CD4-positive, CD25-positive, alpha-beta regulatory T cell (primary cell): ENCODE results near the gene GANC. TPM values are rescaled to one million over a fixed set of nuclear protein-coding genes. Genes with fewer than 3 reads are reported as not detected.

Experiments used
- ATAC-seq, 2 donors: fragments of 150-1000 bp; cut with Tn5 transposase; one replicate each; pipeline ENCODE4 v1.10.0; 2021; ENCODE audit warnings: low read depth in 2 of 2, moderate number of reproducible peaks in 2 of 2, moderate library complexity in 1 of 2
- DNase-seq, 3 donors: peaks; one replicate each; pipeline versions ENCODE4 v3.0.0 to v3.0.0-alpha.2; 2012 to 2022; ENCODE audit warnings: mixed read lengths in 1 of 3
- H3K27ac ChIP-seq: one replicate; pipeline ENCODE4 v1.7.0; 2013; ENCODE audit warnings: mild to moderate bottlenecking, low read length; ENCODE audit not compliant: insufficient read depth, poor library complexity, severe bottlenecking
- H3K27me3 ChIP-seq: one replicate; pipeline ENCODE4 v1.7.0; 2013; ENCODE audit warnings: low read length; ENCODE audit not compliant: control insufficient read depth, insufficient read depth
- H3K36me3 ChIP-seq: one replicate; pipeline ENCODE4 v1.7.0; 2013; ENCODE audit warnings: mild to moderate bottlenecking, low read length, moderate library complexity; ENCODE audit not compliant: control insufficient read depth, insufficient read depth
- H3K4me1 ChIP-seq: 2 replicates; pipeline ENCODE4 v1.7.0; 2013; ENCODE audit warnings: mild to moderate bottlenecking, low read length; ENCODE audit not compliant: insufficient read depth, control insufficient read depth, poor library complexity, severe bottlenecking
- H3K4me3 ChIP-seq: one replicate; pipeline ENCODE4 v1.7.0; 2013; ENCODE audit warnings: low read depth, mild to moderate bottlenecking, low read length, moderate library complexity
- H3K9me3 ChIP-seq, 2 experiments: 1 replicate in 1 of 2; 2 replicates in 1 of 2; pipeline ENCODE4 v1.7.0; 2013; ENCODE audit warnings: low read length in 2 of 2, mild to moderate bottlenecking in 1 of 2, moderate library complexity in 1 of 2; ENCODE audit not compliant: control insufficient read depth in 2 of 2
- H3K27ac Mint-ChIP-seq, 3 donors: one replicate each; pipeline ENCODE4 v1.8.0; 2020 to 2022; ENCODE audit warnings: mild to moderate bottlenecking in 3 of 3, mixed read lengths in 3 of 3, moderate library complexity in 2 of 3
- H3K27me3 Mint-ChIP-seq: one replicate; pipeline ENCODE4 v1.8.0; 2022; ENCODE audit warnings: mild to moderate bottlenecking, mixed read lengths
- H3K36me3 Mint-ChIP-seq: one replicate; pipeline ENCODE4 v1.8.0; 2020; ENCODE audit warnings: mixed read lengths
- H3K4me1 Mint-ChIP-seq, 4 donors: one replicate each; pipeline ENCODE4 v1.8.0; 2020 to 2022; ENCODE audit warnings: mixed read lengths in 4 of 4, mild to moderate bottlenecking in 1 of 4
- H3K4me3 Mint-ChIP-seq, 4 donors: one replicate each; pipeline ENCODE4 v1.8.0; 2020 to 2022; ENCODE audit warnings: mild to moderate bottlenecking in 4 of 4, mixed read lengths in 4 of 4, moderate library complexity in 3 of 4
- H3K9me3 Mint-ChIP-seq, 7 donors: one replicate each; pipeline ENCODE4 v1.8.0; 2020 to 2022; ENCODE audit warnings: mixed read lengths in 7 of 7, mild to moderate bottlenecking in 3 of 7, moderate library complexity in 2 of 7
- polyA plus RNA-seq, 4 donors: library from polyadenylated mRNA; unstranded; fragments of 300-500 nt; fragmentation: Illumina TruSeq; gene quantifications; one replicate each; pipeline ENCODE4 v1.2.3, GENCODE V29; 2021
- total RNA-seq: library from RNA; stranded (reverse); gene quantifications from one replicate; pipeline ENCODE4 v1.2.3, GENCODE V29; 2022

Gene GANC
- total and polyA plus RNA-seq, 5 donors from 2014 or later, result 10.2 to 33.8 (median 14.5) TPM

GRCh38 chr15:42395838-42396237 is 122.8 kb downstream of the GANC start:
- DNase-seq, result no peak
- no peaks in the 10 kb centered on the region for H3K4me1 ChIP-seq
- H3K27ac ChIP-seq, result no peak overlapping the region
- no peaks in the 10 kb centered on the region for H3K27me3 ChIP-seq
- ATAC-seq, result no peak
- H3K4me3 Mint-ChIP-seq, result no peak overlapping the region
- no peaks in the 10 kb centered on the region for H3K27me3 Mint-ChIP-seq
- H3K4me3 ChIP-seq, result no peak overlapping the region
- peaks cover 8% of the 10 kb centered on the region for H3K36me3 ChIP-seq
- no peaks in the 10 kb centered on the region for H3K9me3 ChIP-seq
- H3K9me3 Mint-ChIP-seq, result no peaks in the 10 kb centered on the region
- no peak overlapping the region for H3K27ac Mint-ChIP-seq
- peaks cover 11% of the 10 kb centered on the region for H3K36me3 Mint-ChIP-seq
- no peaks in the 10 kb centered on the region for H3K4me1 Mint-ChIP-seq

DNA sequence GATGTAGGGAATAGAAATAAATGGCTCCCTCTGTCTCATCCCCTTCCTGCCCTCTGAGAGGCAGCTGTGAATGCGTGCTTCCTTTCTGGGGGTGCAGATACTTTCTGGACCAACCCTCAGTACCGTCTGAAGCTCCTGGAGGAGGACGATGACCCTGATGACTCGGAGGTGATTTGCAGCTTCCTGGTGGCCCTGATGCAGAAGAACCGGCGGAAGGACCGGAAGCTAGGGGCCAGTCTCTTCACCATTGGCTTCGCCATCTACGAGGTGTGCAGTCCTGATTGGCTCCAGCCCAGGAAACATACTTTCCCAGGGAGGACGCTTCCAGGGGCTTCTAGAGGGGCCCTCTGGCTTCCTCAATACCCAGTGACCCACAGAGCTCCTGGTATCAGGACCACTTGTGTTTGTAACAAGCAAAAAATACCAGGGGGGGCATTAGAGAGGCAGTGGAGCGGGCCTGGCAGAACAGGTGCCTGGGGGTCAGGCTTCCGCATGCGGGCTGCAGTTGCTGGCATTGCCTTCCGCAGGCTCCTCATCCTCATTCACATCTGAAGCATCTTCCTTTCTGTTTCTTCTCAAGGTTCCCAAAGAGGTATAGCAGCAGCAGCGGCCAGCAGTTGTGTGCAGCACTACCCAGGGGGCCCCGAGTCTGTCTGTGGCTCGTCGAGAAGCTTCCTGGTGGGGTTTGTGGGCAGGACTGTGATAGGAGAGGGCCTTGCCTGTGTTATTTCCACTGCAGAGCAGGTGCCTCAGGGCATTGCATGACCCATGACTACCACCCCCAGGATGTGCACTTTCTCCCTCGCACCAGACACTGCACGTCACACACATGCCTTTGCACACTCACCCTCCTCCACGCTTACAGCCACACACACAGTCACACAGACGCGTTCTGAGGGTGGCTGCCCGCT is 128.8 kb downstream of the GANC start:
- Histone ChIP-seq H3K9me3 (no peaks in the 10 kb centered on the region), H3K27ac (no peak overlapping the region), H3K27me3 (no peaks in the 10 kb centered on the region), H3K4me3 (no peak overlapping the region), H3K4me1 (no peaks in the 10 kb centered on the region), H3K36me3 (peaks cover 13% of the 10 kb centered on the region)
- Mint-ChIP-seq H3K4me3 (no peak overlapping the region), H3K36me3 (peaks cover 40% of the 10 kb centered on the region), H3K27ac (peak overlapping the region in 1 of 3 donors; percentile 48), H3K9me3 (no peaks in the 10 kb centered on the region), H3K4me1 (no peaks in the 10 kb centered on the region), H3K27me3 (no peaks in the 10 kb centered on the region)
- DNase-seq (peak in 1 of 3 donors; percentile 18), ATAC-seq (no peak)

DNA sequence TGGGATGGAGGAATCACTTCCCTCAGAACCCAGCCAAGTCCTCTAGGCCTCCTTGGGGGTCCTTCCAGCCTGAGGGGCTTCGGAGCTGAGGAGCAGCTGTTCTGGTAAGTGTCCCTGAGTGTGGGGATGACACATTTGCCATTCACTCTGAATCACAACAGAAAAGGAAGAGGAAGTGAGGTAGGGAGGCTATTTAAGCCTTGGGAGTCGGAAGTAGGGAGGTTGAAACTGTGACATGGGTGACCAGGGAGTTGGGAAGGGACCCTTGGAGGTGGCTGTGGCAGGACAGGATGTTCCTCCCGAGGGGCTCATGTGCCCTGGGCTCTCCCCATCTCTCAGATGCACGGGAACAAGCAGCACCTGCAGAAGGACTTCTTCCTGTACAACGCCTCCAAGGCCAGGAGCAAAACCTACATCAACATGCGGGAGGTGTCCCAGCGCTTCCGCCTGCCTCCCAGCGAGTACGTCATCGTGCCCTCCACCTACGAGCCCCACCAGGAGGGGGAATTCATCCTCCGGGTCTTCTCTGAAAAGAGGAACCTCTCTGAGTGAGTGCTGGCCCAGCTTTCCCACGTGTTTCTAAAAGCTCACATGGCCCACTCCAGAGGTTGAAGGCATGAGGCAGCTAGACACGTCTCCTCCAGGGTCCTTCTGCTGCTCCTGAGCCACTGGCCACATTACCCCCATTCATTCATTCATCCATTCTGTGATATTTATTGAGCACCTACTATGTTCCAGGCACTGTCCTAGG is 129.6 kb downstream of the GANC start:
- no peaks in the 10 kb centered on the region for H3K9me3 ChIP-seq
- H3K36me3 Mint-ChIP-seq, result peaks cover 43% of the 10 kb centered on the region
- H3K4me3 ChIP-seq, result no peak overlapping the region
- peaks cover 13% of the 10 kb centered on the region for H3K36me3 ChIP-seq
- ATAC-seq (no peak), DNase-seq (no peak)
- H3K4me1 ChIP-seq, result no peaks in the 10 kb centered on the region
- H3K27ac ChIP-seq, result no peak overlapping the region
- H3K4me3 Mint-ChIP-seq, result no peak overlapping the region
- no peaks in the 10 kb centered on the region for H3K9me3 Mint-ChIP-seq
- H3K27ac Mint-ChIP-seq, result peak overlapping the region in 1 of 3 donors; percentile 18
- H3K4me1 Mint-ChIP-seq, result no peaks in the 10 kb centered on the region
- no peaks in the 10 kb centered on the region for H3K27me3 ChIP-seq
- no peaks in the 10 kb centered on the region for H3K27me3 Mint-ChIP-seq

GRCh38 chr15:42403389-42403788 is 130.4 kb downstream of the GANC start:
- H3K36me3 ChIP-seq, result peaks cover 13% of the 10 kb centered on the region
- H3K27ac ChIP-seq, result no peak overlapping the region
- DNase-seq, result no peak
- Mint-ChIP-seq H3K27me3 (no peaks in the 10 kb centered on the region), H3K9me3 (no peaks in the 10 kb centered on the region), H3K4me1 (no peaks in the 10 kb centered on the region), H3K4me3 (no peak overlapping the region), H3K27ac (peak overlapping the region in 1 of 3 donors; percentile 11), H3K36me3 (peaks cover 43% of the 10 kb centered on the region)
- no peaks in the 10 kb centered on the region for H3K9me3 ChIP-seq
- H3K4me1 ChIP-seq, result no peaks in the 10 kb centered on the region
- no peaks in the 10 kb centered on the region for H3K27me3 ChIP-seq
- H3K4me3 ChIP-seq, result no peak overlapping the region
- no peak for ATAC-seq

DNA sequence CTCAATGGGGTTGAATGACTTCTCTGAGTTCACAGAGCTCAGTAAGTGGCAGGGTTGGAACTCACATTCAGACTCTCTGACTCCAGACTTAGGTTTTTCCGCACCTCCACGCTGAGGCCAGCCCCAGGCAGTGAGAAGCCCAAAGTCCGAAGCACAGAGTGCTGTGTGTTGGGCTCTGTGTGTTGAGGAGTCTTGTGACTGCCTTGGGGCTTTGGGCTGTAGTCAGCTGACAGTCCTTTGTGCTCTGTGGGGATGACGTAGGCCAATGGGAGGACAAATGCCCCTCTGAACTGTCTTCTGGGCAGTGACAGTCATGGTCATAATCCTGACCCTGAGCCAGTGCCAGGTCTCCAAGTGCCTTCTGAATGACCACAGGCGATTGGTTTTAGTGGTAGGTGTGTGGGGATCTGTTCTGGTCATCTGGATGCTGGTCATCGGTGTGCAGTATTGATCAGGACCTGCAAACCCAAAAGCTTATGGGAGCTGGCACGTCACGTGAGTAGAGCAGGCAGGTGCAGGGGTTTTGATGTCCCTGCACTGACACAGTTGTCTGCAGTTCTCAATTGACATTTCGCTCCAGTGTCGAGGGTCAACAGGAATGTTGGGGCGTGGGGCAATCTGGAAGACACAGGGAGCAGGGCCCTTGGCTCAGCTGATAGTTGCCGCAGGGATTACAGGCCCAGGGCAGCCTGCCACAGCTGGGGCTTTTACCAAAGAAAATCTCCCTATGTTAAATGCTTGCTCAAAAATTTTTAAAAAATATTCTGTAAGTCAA is 131.6 kb downstream of the GANC start:
- H3K27me3 ChIP-seq, result no peaks in the 10 kb centered on the region
- Mint-ChIP-seq H3K9me3 (no peaks in the 10 kb centered on the region), H3K27ac (peak overlapping the region in 1 of 3 donors; percentile 66), H3K4me1 (no peaks in the 10 kb centered on the region), H3K27me3 (no peaks in the 10 kb centered on the region), H3K36me3 (peaks cover 37% of the 10 kb centered on the region), H3K4me3 (no peak overlapping the region)
- ATAC-seq, result no peak
- no peaks in the 10 kb centered on the region for H3K9me3 ChIP-seq
- no peak overlapping the region for H3K27ac ChIP-seq
- H3K4me1 ChIP-seq, result no peaks in the 10 kb centered on the region
- no peak overlapping the region for H3K4me3 ChIP-seq
- DNase-seq, result no peak
- H3K36me3 ChIP-seq, result peaks cover 12% of the 10 kb centered on the region

GRCh38 chr15:42405863-42406482 is 133.0 kb downstream of the GANC start:
- H3K4me1 ChIP-seq, result no peaks in the 10 kb centered on the region
- ATAC-seq (no peak), DNase-seq (no peak)
- no peak overlapping the region for H3K27ac ChIP-seq
- H3K27me3 ChIP-seq, result no peaks in the 10 kb centered on the region
- Mint-ChIP-seq H3K4me3 (no peak overlapping the region), H3K4me1 (no peaks in the 10 kb centered on the region), H3K27me3 (no peaks in the 10 kb centered on the region), H3K9me3 (no peaks in the 10 kb centered on the region), H3K36me3 (peaks cover 38% of the 10 kb centered on the region), H3K27ac (no peak overlapping the region)
- H3K4me3 ChIP-seq, result no peak overlapping the region
- no peaks in the 10 kb centered on the region for H3K9me3 ChIP-seq
- H3K36me3 ChIP-seq, result peaks cover 13% of the 10 kb centered on the region
